HEK293T (cell line): ENCODE data around the gene GSG1L2.

Experiments used
- CTCF ChIA-PET: fragments of 350-600 bp; formaldehyde crosslinking; extraction: SDS; loops from one replicate; lab custom pipeline; 2021; ENCODE audit warnings: antibody characterized with exemption, inconsistent platforms; lab: Yijun Ruan, JAX
- POLR2A ChIA-PET: fragments of 350-600 bp; formaldehyde crosslinking; extraction: SDS; loops from one replicate; lab custom pipeline; 2020; ENCODE audit warnings: antibody characterized with exemption, inconsistent platforms; lab: Yijun Ruan, JAX
- DNase-seq: peaks from one replicate; pipeline ENCODE4 v3.0.0; 2012; ENCODE audit warnings: mixed read lengths; ENCODE audit errors: extremely low spot score
- ARNT ChIP-seq: fragments of 450-650 bp; IDR thresholded peaks from 2 replicates; pipeline ENCODE4 v1.6.1; 2017; ENCODE audit warnings: mild to moderate bottlenecking
- BHLHE40 ChIP-seq: fragments of 450-650 bp; IDR thresholded peaks from 2 replicates; pipeline ENCODE4 v1.6.1; 2016; ENCODE audit warnings: mild to moderate bottlenecking, moderate library complexity, borderline replicate concordance
- CTBP1 ChIP-seq: fragments of 450-650 bp; IDR thresholded peaks from 2 replicates; pipeline ENCODE4 v1.6.1; 2016; ENCODE audit warnings: borderline replicate concordance
- ELF4 ChIP-seq: fragments of 450-650 bp; IDR thresholded peaks from 2 replicates; pipeline ENCODE4 v1.6.1; 2017; ENCODE audit warnings: antibody characterized with exemption
- FOXA1 ChIP-seq: fragments of 450-650 bp; IDR thresholded peaks from 2 replicates; pipeline ENCODE4 v1.6.1; 2016; ENCODE audit warnings: mild to moderate bottlenecking
- FOXK2 ChIP-seq: fragments of 450-650 bp; IDR thresholded peaks from 2 replicates; pipeline ENCODE4 v1.6.1; 2016; ENCODE audit warnings: mild to moderate bottlenecking
- FOXM1 ChIP-seq: fragments of 450-650 bp; IDR thresholded peaks from 2 replicates; pipeline ENCODE4 v1.6.1; 2017; ENCODE audit warnings: mild to moderate bottlenecking, borderline replicate concordance
- HDGF ChIP-seq: fragments of 450-650 bp; IDR thresholded peaks from 2 replicates; pipeline ENCODE4 v1.6.1; 2017; ENCODE audit warnings: antibody characterized with exemption, borderline replicate concordance
- L3MBTL2 ChIP-seq: fragments of 450-650 bp; conservative IDR thresholded peaks from 2 replicates; pipeline ENCODE4 v1.6.1; 2016; ENCODE audit warnings: mild to moderate bottlenecking
- LEF1 ChIP-seq: fragments of 450-650 bp; IDR thresholded peaks from 2 replicates; pipeline ENCODE4 v1.6.1; 2017; ENCODE audit warnings: mild to moderate bottlenecking, borderline replicate concordance
- NFRKB ChIP-seq: fragments of 450-650 bp; IDR thresholded peaks from 2 replicates; pipeline ENCODE4 v1.6.1; 2016; ENCODE audit warnings: mild to moderate bottlenecking, moderate library complexity
- SP1 ChIP-seq: fragments of 450-650 bp; IDR thresholded peaks from 2 replicates; pipeline ENCODE4 v1.6.1; 2017
- SUZ12 ChIP-seq: fragments of 450-650 bp; IDR thresholded peaks from 2 replicates; pipeline ENCODE4 v1.6.1; 2016; ENCODE audit warnings: mild to moderate bottlenecking
- TARDBP ChIP-seq: fragments of 450-650 bp; IDR thresholded peaks from 2 replicates; pipeline ENCODE4 v1.6.1; 2016
- ZNF384 ChIP-seq: fragments of 450-650 bp; IDR thresholded peaks from 2 replicates; pipeline ENCODE4 v1.6.1; 2016
- TF ChIP-seq, protein P1 (sequence below): fragments of 450-650 bp; IDR thresholded peaks from 2 replicates; pipeline ENCODE4 v1.6.1; 2016

GSG1L2 gene

DNA sequence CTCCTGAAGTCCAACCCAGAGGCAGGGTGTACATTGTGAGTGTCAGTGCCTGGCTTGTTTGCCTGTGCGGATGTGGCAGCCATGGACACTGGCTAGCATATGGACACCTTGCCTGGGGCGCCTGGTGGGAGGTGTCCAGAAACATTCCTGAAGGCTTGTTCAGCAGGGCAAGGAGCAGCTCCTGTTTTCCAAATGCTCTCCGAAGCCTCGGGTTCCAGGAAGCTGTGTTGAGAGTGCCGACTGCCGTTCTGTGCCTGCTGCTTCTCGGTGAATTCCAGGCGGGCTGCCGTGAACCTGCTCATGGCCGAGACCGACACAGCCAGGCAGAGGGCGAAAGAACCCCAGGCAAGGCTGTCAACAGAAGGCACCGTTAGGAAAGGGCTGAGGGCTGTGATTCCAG is 19.6 kb downstream of the GSG1L2 start:
- TF ChIP-seq TARDBP = no peak
- TF ChIP-seq NFRKB = no peak
- TF ChIP-seq, protein P1, sequence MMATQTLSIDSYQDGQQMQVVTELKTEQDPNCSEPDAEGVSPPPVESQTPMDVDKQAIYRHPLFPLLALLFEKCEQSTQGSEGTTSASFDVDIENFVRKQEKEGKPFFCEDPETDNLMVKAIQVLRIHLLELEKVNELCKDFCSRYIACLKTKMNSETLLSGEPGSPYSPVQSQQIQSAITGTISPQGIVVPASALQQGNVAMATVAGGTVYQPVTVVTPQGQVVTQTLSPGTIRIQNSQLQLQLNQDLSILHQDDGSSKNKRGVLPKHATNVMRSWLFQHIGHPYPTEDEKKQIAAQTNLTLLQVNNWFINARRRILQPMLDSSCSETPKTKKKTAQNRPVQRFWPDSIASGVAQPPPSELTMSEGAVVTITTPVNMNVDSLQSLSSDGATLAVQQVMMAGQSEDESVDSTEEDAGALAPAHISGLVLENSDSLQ = no peak
- TF ChIP-seq FOXA1 = no peak
- no peak for TF ChIP-seq L3MBTL2
- TF ChIP-seq BHLHE40 = no peak
- ChIA-PET CTCF (no interaction called here), POLR2A (no interaction called here)
- DNase-seq = no peak

DNA sequence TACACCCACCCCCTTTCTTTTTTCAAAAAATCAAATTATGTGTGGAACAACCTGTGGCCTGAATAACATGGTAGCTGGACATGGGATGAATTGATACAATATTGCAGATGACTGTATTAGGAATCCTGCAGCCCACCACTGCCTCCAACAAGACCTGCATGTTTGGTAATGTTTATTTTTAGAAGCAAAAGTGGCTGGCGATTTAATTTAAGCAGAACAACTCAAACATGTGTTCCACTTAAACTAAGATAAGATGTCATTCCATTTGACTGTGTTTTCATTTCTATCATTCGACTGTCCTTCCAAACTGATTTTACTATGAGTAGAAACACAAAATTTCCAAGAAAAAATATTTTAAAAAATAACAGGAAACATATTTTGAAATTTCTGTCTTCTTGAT is 20.4 kb downstream of the GSG1L2 start:
- ChIA-PET POLR2A (no interaction called here), CTCF (no interaction called here)
- TF ChIP-seq LEF1 (no peak), L3MBTL2 (no peak), FOXK2 (no peak), FOXA1 (no peak), ELF4 (no peak), CTBP1 (no peak), SP1 (no peak), BHLHE40 (no peak)
- TF ChIP-seq, protein P1 = no peak
- no peak for DNase-seq

DNA sequence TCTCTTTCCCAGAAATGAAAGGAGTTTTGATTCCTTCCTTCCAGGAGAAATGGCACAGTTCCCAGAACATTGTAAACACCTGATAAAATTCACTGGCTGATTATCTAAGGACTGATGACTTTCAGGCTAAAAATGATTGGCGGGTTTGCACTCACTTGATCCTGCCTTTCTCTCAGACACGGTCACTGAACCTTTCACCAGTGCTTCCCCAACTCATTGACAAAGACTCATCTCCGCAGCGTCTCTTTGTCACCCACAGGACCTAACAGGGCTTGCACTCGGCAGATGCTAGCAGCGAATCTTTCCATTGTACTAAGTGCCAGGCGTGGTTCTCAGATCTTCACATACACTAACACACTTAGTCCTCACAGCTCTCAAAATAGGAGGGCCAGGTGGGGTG is 23.2 kb downstream of the GSG1L2 start:
- TF ChIP-seq FOXK2 (no peak), TARDBP (no peak), FOXM1 (no peak), CTBP1 (no peak), FOXA1 (no peak), HDGF (no peak), NFRKB (no peak), ELF4 (no peak), BHLHE40 (no peak), ARNT (no peak)
- TF ChIP-seq, protein P1 = no peak
- DNase-seq = no peak
- ChIA-PET CTCF (no interaction called here), POLR2A (no interaction called here)

DNA sequence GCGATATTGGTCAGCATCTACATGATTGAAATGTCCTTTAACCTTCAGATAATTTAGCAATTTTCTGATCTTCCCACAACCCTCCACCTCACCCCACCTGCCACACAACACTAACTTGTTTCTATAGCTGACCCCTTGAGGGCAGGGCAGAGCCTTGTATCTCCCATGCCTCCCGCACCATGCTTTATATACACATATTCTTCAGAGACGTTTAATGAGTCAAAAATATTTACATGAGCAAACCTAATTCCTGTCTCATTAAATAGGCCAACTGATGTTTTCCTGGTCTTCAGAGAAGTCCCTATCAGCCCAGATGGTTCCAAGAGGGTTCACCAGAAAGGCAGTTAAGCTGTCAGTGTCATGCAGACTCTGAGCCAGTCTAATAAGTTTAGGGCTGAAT is 23.9 kb downstream of the GSG1L2 start:
- CTCF ChIA-PET = no interaction called here
- TF ChIP-seq, protein P1 = no peak
- TF ChIP-seq SUZ12 (no peak), FOXA1 (no peak), CTBP1 (no peak), SP1 (no peak), L3MBTL2 (no peak), ARNT (no peak), FOXM1 (no peak), LEF1 (no peak), NFRKB (no peak), HDGF (no peak), FOXK2 (no peak), TARDBP (no peak), ELF4 (no peak), ZNF384 (no peak), BHLHE40 (no peak)
- POLR2A ChIA-PET = no interaction called here
- DNase-seq = no peak

DNA sequence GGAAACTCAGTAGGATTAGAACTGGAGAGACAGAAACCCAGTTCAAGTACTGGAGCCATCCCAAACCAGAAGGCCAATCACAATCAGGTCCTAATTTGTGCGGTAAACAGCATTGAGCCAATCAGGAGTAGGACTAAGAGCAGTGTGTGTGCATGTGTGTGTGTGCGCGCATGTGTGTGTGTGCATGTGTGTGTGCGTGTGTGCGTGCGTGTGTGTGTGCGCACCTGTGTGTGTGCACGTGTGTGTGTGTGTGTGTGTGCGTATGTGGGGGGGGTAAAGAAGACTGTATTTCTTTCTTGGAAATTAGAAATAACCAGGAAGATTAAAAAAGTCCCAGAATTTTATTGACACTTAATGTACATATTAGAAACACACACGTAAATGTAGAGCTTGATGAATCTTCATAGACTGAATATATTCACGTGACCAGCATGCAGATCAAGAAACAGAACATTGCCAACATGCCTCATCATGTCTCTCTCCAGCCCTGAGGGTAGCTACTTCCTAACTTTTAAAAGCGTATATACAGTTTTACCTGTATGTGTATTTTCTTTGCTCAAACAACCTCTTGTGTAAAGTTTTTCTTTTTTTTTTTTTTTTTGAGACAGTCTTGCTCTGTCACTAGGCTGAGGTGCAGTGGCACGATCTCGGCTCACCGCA is 29.6 kb downstream of the GSG1L2 start:
- ChIA-PET POLR2A (no interaction called here), CTCF (no interaction called here)
- no peak for DNase-seq
- TF ChIP-seq SP1 = no peak
- TF ChIP-seq, protein P1 = no peak
- TF ChIP-seq SUZ12 = no peak
